NK-92 (cell line): Measurements from ENCODE around the gene KLHL8.

Experiments used
- DNase-seq: peaks from one replicate; lab custom pipeline; 2025; ENCODE audit not compliant: unreplicated experiment; lab: John Stamatoyannopoulos, UW

KLHL8 gene

GRCh38 chr4:87126056-87126455, 94.4 kb downstream of the KLHL8 start:
- DNase-seq = no peak

- no peak for DNase-seq
Measured at GRCh38 chr4:87122252-87122651, 98.2 kb downstream of the KLHL8 start.

GRCh38 chr4:87121341-87122065, 98.9 kb downstream of the KLHL8 start:
- DNase-seq = no peak

GRCh38 chr4:87120411-87121162, 99.8 kb downstream of the KLHL8 start:
- no peak for DNase-seq

- DNase-seq = no peak
Measured at GRCh38 chr4:87120010-87120409, 100.4 kb downstream of the KLHL8 start.

GRCh38 chr4:87118826-87119225, 101.6 kb downstream of the KLHL8 start:
- no peak for DNase-seq

- no peak for DNase-seq
Measured at GRCh38 chr4:87118421-87118820, 102.0 kb downstream of the KLHL8 start.

GRCh38 chr4:87117732-87118075, 102.7 kb downstream of the KLHL8 start:
- no peak for DNase-seq

GRCh38 chr4:87117051-87117731, 103.2 kb downstream of the KLHL8 start:
- no peak for DNase-seq

- DNase-seq = no peak
Measured at GRCh38 chr4:87116231-87116630, 104.2 kb downstream of the KLHL8 start.

GRCh38 chr4:87114245-87115062, 106.0 kb downstream of the KLHL8 start:
- no peak for DNase-seq

GRCh38 chr4:87112063-87112462, 108.4 kb downstream of the KLHL8 start:
- no peak for DNase-seq
